Measurements from ENCODE around the gene KDR. TPM values are rescaled to one million over a fixed set of nuclear protein-coding genes. Genes with fewer than 3 reads are reported as not detected.

KDR gene
- total RNA-seq, result 10 to 100 TPM in 1 of 4 donors, 1 to 10 TPM in 3; 2.0 to 23.8 (median 5.9) TPM

DNA sequence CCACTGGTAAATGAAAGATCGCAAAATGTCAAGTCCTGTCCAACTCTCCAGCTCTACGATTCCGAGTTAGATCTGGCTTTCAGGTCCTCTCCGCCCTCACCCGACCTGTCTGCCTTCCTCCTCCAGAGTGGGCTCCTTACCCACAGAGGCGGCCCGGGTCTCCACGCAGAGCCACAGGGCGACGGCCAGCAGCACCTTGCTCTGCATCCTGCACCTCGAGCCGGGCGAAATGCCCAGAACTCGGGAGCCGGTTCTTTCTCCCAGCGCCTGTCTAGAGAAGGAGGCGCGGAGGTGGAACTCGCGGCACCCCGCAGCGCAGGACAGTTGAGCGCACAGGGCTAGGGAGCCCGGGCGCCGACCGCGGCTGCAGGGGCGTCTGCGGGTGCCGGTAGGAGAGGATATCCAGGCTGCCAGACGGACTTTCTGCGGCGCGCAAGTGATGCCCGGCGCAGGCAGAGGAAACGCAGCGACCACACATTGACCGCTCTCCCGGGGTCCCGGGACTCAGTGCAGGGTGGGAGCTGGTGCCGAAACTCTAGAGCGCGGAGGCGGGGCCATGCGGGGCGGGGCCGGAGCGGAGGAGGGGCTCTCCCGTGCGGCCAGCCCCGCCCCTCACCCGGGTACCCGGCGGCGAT is at the start of gene KDR:
Gene KDR, minus strand, starts transcription at position 509 of the 635 bp plus-strand sequence. Its CDS starts 302 bp downstream, at position 207.
- Histone ChIP-seq H3K9me3 (no peaks in the 10 kb centered on the region), H3K27ac (peak within 1 kb of the TSS in 3 of 4 donors; percentile 57 to 65 (median 61)), H3K36me3 (no peaks in the 10 kb centered on the region), H3K4me3 (peak within 1 kb of the TSS; percentile 29 to 69 (median 48)), H3K4me1 (peaks cover 12 to 21% (median 18%) of the 10 kb centered on the region in 3 donors), H3K27me3 (peaks cover 0 to 45% (median 2%) of the 10 kb centered on the region in 4 donors)
- WGBS, 2 donors, result 1 to 11% methylated on average over 11 to 24 of the region's 57 CpGs
- peak in 2 of 4 donors; percentile 30 to 50 for TF ChIP-seq POLR2A (IDR thresholded peaks at IDR 0.05)
- TF ChIP-seq, protein P1, sequence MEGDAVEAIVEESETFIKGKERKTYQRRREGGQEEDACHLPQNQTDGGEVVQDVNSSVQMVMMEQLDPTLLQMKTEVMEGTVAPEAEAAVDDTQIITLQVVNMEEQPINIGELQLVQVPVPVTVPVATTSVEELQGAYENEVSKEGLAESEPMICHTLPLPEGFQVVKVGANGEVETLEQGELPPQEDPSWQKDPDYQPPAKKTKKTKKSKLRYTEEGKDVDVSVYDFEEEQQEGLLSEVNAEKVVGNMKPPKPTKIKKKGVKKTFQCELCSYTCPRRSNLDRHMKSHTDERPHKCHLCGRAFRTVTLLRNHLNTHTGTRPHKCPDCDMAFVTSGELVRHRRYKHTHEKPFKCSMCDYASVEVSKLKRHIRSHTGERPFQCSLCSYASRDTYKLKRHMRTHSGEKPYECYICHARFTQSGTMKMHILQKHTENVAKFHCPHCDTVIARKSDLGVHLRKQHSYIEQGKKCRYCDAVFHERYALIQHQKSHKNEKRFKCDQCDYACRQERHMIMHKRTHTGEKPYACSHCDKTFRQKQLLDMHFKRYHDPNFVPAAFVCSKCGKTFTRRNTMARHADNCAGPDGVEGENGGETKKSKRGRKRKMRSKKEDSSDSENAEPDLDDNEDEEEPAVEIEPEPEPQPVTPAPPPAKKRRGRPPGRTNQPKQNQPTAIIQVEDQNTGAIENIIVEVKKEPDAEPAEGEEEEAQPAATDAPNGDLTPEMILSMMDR (IDR thresholded peaks at IDR 0.05), result no peak
- intact Hi-C loops (cut with DNase I), result no loop called here
- DNase-seq, result no peak

DNA sequence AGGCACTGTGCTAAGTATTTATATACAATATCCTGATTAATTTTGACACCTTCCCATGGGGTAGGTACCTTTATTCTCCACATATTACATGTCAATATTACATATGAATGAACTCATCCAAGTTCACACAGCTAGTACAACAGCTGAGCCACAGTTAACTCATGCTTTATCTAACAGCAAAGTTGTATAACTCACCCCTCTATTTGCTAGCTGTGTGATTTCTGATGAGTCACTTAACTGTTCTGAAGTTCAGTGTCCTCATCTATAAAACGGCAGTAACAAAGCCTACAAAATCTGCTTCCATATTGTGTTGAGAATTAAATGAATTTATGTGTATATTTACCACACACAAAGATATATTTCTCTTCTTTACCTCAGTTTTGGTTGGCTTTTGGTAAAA is 48.2 kb upstream of the KDR start:
- Histone ChIP-seq H3K27ac (peak overlapping the region; percentile 54 to 62 (median 56)), H3K9me3 (no peaks in the 10 kb centered on the region), H3K4me3 (no peak overlapping the region), H3K36me3 (no peaks in the 10 kb centered on the region), H3K4me1 (peaks cover 0 to 27% (median 4%) of the 10 kb centered on the region in 3 donors), H3K27me3 (no peaks in the 10 kb centered on the region)
- intact Hi-C loops (cut with DNase I), result no loop called here
- DNase-seq, result no peak
- 17 to 25% methylated on average over 1 of the region's 1 CpG for WGBS, 2 donors
- no peak for TF ChIP-seq POLR2A (IDR thresholded peaks at IDR 0.05)
- TF ChIP-seq, protein P1 (IDR thresholded peaks at IDR 0.05), result no peak

- Histone ChIP-seq H3K27ac (peak overlapping the region; percentile 54 to 62 (median 56)), H3K9me3 (no peaks in the 10 kb centered on the region), H3K36me3 (no peaks in the 10 kb centered on the region), H3K4me3 (no peak overlapping the region), H3K4me1 (peaks cover 0 to 27% (median 4%) of the 10 kb centered on the region in 3 donors), H3K27me3 (no peaks in the 10 kb centered on the region)
- WGBS, 2 donors, result 44 to 50% methylated on average over 4 of the region's 4 CpGs
- no peak for DNase-seq
- TF ChIP-seq, protein P1 (IDR thresholded peaks at IDR 0.05), result no peak
- no peak for TF ChIP-seq POLR2A (IDR thresholded peaks at IDR 0.05)
- intact Hi-C loops (cut with DNase I), result no loop called here
Measured at GRCh38 chr4:55172694-55173287, 47.4 kb upstream of the KDR start.

DNA sequence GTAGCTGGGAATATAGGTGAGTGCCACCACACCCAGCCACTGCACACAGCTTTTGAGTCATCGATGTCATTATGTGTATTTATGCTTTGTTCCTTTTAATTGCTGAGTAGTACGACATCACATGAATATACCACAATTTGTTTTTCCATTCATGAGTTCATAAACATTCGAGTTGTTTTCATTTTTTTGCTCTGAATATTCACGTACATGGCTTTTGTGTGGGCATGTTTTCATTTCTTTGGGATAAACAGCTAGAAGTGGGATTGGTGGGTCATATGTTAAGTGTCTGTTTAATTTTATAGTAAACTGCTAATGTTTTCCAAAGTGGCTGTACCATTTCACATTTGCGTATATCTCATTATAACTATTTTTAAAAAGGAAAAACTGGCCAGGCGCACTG is 45.1 kb upstream of the KDR start:
- H3K36me3 ChIP-seq, result no peaks in the 10 kb centered on the region
- no peak overlapping the region for H3K4me3 ChIP-seq
- no peak overlapping the region for H3K27ac ChIP-seq
- peaks cover 0 to 27% (median 4%) of the 10 kb centered on the region in 3 donors for H3K4me1 ChIP-seq
- no peaks in the 10 kb centered on the region for H3K9me3 ChIP-seq
- WGBS, 2 donors, result 51 to 54% methylated on average over 6 of the region's 6 CpGs
- no peak for TF ChIP-seq POLR2A (IDR thresholded peaks at IDR 0.05)
- TF ChIP-seq, protein P1 (IDR thresholded peaks at IDR 0.05), result no peak
- intact Hi-C loops (cut with DNase I), result no loop called here
- H3K27me3 ChIP-seq, result no peaks in the 10 kb centered on the region
- DNase-seq, result no peak

- DNase-seq, result no peak
- 35 to 43% methylated on average over 3 to 5 of the region's 12 CpGs for WGBS, 2 donors
- Histone ChIP-seq H3K36me3 (no peaks in the 10 kb centered on the region), H3K9me3 (no peaks in the 10 kb centered on the region), H3K4me3 (no peak overlapping the region), H3K27ac (peak overlapping the region in 1 of 4 donors; percentile 33), H3K4me1 (peaks cover 0 to 27% (median 4%) of the 10 kb centered on the region in 3 donors), H3K27me3 (no peaks in the 10 kb centered on the region)
- intact Hi-C loops (cut with DNase I), result no loop called here
- TF ChIP-seq POLR2A (IDR thresholded peaks at IDR 0.05), result no peak
- TF ChIP-seq, protein P1 (IDR thresholded peaks at IDR 0.05), result no peak
Measured at GRCh38 chr4:55169352-55169961, 44.1 kb upstream of the KDR start.
